OCI-M2 (cell line): ENCODE measurements around the gene NUP88.

ENCODE experiments used
- DNase-seq: peaks from one replicate; lab custom pipeline; 2025; ENCODE audit not compliant: unreplicated experiment; lab: John Stamatoyannopoulos, UW

Gene NUP88

DNA sequence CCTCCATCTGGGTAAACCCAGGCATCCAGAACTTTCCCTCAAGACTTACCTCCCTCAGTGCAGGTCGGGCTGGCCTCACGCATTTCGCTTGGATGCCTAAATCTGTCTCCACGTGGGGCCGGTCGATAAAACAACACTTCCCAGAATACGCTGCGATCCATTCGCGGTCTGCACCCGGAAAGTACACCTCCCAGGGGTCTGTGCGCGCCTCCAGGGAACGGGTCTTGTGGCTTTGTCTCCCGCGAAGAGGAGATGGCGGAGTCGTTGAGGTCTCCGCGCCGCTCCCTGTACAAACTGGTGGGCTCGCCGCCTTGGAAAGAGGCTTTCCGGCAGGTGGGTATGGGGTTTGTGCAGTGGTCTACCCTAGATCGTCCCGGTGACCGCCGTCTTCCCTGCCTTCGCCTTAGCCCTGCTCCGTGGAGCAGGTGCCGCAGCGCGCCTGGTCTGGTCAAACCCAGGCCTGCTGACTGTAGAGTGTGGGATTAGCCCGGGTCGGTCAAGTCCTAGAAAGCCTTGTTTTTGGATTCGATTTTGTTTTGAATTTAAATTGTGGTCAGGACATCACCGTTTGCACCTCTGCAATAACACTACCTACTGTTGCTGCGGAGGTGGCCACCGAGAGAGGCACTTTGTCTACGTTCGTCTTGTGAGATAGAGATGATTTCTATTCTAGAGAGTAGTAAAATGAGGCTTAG, 644 bp upstream of the NUP88 start, which contains the start of gene RPAIN:
RPAIN (plus strand) TSS at position 224 of the 695 bp plus-strand sequence; CDS start at position 253, 29 bp downstream.
- DNase-seq = no peak

DNA sequence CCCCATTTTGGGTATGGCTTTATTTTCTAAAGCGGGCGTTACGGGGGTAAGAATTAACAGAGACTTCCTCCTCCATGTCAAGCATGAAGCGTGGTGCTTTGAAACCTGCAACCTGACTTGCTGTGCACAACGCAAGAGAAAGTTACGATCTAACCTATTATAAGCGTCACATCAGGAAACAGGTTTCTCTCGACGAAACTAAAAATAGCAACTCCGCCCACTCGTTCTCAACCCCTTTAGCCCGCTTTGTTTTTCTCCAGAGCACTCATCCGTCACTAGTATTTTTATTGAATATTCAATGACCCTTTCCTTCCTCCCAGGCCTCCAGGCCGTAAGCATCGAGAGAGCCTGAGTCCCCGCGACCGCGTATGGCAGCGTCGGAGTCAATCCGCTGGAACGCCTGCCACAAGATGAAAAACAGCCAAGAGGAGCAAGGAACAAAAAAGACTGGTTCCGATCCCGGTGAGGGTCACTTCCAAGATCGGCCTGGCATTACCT, 555 bp downstream of the NUP88 start:
- no peak for DNase-seq

DNA sequence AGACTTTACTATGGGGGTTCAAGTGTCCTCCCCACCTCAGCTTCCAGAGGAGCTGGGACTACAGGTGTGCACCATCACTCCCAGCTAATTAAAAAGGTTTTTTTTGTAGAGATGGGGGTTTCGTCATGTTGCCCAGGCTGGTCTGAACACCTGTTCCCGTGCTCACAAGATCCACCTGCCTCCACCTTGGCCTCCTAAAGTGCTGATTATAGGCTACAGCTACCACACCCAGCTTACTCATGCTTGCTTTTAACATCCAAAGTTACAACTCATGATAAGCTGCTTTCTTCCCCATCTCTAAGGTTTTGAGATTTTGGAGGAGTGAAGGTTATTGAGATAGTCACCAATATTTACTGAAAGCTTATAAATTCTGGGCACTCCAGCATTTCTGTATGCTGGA, 2.6 kb downstream of the NUP88 start:
- no peak for DNase-seq

DNA sequence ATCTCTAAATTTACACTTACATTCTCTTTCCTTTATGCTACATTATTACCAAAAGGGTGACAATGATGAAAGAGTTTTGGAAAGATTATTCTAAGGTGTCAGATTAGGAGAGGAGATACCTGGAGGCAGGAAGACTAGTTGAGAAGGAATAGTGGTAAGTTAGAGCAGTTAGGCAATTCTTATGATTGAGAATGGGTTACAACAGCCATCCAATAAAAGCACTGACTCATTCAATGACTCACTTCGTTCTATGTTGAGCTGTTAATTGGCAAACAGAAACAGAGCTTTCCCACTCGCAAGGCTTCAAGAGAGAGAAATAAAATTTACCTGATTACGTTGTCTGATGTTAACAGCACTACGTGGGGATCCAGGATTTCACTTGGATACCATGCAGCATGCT, 5.8 kb downstream of the NUP88 start:
- DNase-seq = no peak

DNA sequence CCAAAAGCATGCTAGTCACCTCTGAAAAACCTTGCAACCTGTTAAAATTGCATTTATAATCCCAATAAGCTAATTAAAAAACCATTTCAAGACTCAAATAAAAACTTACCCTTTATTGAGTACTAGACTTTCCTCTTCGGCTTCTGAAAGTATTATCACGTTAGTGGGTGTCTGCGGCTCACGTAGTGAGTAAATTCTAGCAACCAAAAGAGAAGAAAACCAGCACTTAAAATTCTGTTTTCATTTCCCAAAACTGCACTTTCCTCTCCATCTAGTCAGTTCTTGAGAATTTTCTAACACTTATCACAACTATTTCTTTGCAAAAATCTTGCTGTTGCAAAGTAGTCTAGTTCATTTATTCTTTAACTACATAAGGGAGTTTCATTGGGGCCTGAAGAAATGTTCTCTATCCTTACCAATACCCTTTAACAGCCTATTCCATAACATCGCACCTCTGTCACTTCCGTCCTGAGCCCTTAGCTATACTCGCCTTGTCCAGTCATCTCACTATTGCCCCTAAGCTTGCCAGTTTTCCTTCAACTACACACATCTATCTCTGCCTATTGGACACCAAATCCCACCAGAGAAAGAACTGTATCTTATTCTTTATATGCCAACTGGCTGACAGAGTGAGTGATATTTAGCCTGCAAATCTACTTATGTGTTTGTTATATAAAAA, 8.7 kb downstream of the NUP88 start:
- no peak for DNase-seq

DNA sequence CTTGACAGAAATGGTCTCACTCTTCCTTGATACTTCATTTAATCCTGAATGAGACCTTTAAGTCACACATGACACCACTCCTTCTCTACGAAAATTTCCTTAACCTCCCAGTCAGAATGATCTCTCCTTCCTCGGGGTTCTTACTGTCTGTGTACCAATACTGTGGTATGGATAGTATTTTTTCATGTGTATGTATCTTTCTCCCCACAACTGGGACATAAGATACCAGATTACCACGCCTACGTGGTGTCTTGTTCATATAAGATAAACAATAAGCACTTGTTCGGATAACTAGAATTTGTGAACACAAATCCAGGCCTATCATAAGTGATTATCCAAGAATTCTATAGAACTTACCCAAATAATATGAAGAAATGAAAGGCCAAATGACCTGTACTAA, 11.3 kb downstream of the NUP88 start:
- no peak for DNase-seq

DNA sequence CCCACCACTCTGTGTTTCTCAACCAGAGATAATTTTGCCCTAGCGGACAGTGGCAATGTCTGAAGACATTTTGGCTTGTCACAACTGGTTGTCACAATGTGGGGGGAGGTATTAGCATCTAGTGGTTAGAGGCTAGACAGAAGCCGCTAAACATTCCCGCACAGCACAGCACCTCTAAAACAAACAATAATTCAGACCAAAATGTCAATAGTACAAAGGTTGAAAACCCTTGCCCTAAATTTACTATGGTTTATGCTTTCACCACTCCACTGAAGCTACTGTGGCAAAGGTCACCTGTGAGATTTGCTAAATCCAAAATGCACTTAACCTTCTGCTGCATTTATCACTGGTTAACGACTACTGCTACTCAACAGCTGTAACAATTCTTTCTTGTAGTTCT, 14.1 kb downstream of the NUP88 start:
- no peak for DNase-seq

DNA sequence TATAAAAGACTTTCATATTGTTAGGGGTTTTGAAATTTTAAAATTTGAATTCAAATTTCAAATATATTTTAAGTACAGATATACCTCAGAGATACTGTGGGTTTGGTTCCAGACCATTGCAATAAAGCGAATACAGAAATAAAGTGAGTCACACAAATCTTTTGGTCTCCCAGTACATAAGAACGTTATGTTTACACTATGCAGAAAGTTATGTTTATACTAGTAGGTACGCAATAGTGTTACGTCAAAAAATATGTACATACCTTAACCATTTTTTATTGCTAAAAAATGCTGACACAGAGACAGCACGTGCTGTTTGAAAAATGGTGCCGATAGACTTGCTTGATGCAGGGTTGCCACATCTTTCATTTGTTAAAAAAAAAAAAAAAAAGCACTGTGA, 19.7 kb downstream of the NUP88 start:
- DNase-seq = no peak

DNA sequence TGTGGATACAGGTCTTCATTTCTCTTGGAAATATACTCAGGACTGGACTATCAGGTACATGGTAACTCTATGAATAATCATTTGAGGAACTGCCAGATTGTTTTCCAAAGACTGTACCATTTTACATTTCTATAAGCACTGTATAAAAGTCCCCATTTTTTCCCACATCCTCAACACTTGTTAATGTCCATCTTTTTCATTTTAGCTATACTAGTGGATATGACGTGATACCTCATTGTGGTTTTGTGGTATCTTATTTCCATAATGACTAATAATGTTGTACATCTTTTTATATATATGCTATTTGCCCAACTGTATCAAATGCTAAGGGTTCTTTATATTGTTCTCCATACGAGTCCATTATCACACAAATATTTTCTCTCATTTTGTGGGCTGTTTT, 22.9 kb downstream of the NUP88 start:
- DNase-seq = no peak

DNA sequence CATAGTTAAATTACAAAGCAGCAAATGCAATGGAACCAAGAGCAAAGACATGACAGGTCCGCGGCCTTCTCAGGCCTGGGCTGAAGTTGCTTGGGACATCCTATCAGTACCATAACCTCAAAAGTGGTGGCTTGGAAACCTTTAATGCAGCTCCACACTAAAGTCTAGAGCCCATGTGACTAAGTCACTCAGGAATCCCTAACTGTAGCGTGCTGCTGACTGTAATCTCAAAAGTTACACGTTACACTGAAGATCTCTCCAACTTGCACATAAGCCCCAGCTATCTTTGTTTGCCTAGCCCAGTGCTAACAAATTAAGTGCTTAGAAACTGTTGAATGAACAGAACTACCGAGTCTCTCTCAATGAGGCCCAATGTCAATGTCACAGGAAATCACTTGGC, 27.8 kb downstream of the NUP88 start:
- DNase-seq = no peak

DNA sequence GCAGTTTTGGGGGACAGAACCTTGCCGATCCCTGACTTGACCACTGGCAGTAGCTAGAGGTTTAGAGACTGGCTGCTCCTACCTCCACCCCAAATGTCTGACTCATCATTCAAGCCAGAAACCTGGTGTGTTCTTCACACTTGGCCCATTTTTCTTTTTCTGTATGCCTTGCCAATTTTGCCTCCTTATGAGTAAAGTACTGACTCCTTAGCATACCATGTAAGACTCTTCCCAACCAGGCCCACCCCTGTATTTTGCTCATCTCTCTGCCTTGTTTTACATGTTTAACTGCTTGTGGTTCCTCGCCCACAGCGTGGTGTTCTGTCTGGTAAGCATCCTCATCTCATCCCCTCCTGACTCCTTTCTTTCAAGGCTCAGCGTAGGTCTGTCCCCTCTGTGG, 37.9 kb downstream of the NUP88 start:
- DNase-seq = no peak

DNA sequence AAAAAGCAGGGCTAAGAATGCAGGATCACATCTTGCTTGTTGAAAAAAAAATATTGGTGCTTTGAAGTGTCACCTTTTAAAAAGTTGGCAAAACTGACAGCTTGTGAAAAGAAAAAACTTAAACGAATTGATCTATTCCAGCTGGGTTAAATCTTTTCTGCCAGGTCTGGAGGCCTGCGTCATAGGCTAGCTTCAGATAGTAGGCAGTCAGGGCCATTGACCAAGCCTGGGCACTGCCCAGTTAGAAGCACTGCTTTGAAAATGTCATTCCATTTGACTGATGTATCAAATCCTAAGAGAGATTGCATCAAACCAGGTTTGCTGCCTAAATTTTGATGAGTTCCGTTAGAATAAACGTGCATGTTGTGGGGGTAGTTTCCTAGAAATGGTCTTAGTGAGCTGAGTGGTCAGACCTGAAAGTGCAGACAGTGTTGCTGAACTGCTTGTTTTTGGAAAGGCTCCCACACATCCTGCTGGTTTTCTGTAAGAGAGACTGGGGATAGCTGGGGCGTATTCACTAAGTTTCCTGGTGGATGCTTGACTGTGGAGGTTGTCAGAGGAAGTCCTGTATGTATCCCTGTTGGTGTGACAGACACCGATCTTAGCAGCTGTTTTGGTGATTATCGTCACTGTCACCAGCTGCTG, 38.8 kb downstream of the NUP88 start:
- no peak for DNase-seq

DNA sequence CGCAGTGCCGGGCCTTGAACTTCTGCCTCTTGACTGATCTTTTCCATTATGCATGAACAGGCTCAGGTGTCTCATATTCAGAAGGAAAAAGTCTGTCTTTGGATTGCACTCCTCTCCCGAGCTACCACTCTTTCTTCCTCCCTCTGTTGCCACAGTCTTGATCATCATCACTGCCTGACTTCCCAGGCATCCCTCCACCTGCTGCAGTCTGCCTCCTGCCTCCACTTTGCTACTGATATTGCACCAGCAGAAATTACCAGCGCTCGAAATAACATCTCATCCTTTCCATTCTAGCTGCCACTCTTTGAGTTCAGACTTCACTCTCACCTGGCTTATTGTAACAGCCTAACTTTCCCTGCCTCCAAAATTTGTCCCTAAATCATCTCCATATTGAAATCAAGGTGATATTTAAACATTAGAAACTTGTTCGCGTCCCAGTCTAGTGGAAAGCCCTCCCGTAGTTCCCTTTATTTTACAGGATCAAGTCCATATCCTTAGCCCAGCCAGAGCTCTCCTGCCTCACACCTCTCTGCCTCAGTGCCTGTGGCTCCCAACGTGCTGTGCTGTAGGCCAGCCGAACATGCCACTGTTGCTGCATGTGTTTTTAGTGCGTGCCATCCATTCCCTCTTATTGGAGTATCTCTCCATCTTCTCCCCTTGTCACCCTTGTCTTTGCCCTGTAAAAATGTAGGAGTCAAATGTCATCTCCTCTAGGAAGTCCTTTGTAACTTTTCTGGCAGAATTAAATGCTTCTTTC, 39.9 kb downstream of the NUP88 start:
- no peak for DNase-seq

DNA sequence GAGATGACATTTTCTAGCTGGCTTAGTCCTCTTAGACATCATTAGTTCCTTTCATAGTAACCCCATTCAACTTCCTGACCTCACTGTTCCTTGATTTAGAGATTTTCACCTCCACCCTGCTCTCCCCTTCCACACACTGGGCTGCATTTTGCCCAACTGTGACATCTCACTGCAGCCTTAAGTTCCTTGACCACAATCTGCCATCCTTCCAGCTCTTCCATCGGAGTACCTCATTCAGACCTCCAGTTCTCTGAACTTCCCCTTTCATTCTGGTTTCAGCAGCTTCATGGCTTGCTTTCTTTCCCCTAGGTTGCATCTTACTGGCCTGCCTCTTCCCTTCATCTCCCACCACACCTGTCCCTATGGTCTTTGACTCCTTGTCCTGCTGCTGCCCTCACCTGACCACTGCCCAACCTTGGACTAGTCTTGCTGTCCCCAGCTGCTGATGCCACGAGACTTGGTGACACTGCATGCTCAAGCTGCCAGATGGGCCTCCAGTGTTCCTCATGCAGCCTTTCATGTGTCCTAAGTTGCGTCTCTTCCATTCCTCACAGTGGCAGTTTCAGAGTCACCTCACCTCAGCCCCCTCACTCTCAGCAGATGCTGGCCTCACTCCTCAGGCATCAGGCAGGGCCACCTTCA, 40.8 kb downstream of the NUP88 start:
- DNase-seq = no peak

DNA sequence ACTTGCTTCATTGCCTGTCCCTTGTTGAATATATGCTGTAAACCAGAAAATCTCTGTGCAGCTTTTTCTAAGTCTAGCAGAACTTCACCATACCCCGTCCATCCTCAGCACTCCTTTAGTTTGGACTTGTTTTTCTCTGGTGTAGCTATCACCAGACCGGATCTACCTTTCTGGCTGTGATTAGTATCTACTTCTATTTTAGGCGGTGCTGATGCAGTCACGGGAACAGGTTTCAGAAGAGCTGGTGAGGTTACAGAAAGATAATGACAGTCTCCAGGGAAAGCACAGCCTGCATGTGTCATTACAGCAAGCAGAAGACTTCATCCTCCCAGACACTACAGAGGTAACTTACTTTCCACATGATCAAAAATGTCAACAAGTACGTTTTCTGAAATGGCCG, 46.4 kb downstream of the NUP88 start:
- no peak for DNase-seq

DNA sequence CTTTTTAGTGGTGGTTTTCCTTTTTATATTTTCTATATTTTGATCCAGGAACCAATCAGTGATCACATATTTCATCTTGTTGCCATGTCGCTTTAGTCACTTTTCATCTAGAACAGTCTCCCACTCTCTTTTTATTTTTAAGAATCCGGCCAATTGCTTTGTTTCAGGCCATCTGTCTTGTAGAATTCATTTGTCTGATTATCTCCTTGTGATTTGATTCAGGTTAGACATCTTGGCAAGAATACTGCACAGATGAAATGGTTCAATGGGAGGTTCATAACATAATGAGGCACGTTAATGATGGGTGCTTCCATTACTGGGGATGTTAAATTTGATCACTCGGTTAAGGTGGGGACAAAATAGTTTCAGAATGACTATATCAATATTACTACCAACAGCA, 49.1 kb downstream of the NUP88 start:
- DNase-seq = no peak

DNA sequence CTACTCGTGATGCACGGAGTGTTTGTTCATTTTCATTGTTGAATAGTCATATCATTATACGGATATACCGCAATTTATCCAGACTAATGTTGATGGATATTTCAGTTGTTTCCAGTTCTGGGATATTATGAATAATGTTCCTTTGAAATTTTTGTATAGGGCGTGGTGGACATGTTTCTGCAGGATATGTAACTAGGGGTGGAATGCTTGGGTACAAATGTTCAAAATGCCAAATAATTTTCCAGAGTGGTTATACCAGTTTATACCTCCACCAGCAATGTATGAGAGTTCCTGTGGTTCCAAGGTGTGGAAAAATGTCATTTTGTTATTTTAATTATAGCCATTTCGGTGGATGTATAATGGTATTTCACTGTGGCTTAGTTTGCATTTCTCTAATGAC, 53.6 kb downstream of the NUP88 start:
- DNase-seq = no peak

DNA sequence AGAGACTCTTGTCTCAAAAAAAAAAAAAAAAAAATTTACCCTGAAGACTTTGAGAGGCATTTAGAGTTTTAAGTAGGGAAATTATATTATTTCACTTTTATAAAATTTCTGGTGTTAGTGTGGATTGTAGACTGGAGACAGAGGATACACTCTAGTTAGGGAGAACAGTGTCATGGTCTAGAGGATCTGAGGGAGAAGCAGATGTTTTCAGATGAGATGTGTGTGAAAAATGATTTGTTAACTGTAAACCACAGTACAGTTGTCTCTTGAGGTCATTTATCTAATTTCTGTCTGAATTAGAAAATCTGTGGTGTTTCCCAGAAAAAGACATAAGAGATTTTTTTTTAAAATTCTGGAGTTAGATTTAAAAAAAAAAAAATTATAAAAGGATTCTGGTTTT, 54.8 kb downstream of the NUP88 start:
- no peak for DNase-seq

DNA sequence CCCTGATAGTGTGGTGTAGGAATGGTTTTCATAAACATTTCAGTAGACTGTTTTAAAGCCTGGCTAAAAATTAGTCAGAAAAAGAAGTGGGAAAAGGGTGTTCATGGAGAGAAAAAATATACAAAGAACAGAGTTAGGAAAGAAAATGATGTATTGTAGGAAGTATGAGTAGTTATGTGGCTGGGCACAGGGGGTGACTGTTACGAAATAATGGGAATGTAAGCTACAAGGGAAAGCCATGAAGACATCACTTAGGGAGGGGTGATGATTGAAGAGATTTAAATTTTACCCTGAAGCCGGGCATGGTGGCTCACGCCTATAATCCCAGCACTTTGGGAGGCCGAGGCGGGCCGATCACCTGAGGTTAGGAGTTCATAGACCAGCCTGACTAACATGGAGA, 55.3 kb downstream of the NUP88 start:
- DNase-seq = no peak

DNA sequence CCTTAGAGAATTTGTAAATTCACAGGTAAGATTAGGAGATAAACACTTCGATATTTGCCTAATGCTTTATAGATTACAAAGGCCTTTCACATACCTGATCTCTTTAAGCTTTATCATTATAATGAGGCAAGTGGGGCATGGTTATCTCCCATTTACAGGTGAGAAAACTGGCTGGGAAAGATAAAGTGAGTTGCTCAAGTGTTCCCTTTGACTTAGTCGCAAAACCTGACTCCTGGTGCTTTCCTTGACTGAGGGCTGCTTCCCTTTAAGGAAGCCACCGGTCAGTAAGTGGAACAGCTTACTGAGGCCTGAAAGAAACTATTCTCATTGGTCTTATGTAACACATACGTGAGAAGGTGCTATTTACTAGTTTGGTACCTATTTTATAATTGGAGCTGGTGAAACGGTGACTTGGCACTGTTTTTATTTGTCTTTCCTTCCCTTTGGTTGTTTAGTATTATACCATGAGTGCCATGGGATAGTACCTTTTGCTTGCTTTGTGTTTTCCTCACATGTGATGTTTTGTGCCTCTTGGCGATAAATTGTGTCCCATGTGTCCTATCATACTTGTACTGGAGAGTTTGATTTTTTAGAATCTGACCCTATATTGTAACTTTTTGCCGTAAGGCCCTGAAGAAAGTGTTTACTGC, 57.2 kb downstream of the NUP88 start:
- DNase-seq = no peak

DNA sequence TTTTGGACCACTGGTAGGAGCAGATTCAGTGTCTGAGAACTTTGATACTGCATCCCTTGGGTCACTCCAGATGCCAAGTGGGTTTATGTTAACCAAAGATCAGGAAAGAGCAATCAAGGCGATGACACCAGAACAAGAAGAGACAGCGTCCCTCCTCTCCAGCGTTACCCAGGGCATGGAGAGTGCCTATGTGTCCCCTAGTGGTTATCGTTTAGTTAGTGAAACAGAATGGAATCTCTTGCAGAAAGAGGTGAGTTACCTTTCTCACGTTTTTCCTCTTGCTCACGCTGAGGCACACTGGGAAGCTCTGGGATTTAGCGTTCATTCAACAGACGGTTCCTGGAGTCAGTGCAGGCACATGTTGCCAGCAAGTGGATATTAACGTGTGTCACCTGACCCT, 58.0 kb downstream of the NUP88 start:
- no peak for DNase-seq
